Measurements from ENCODE around the gene TMEM141. TPM values are rescaled to one million over a fixed set of nuclear protein-coding genes. Genes with fewer than 3 reads are reported as not detected.

Gene TMEM141
- total and polyA plus RNA-seq, 2 experiments from 2014 or later, result 51.7 to 59.4 TPM

DNA sequence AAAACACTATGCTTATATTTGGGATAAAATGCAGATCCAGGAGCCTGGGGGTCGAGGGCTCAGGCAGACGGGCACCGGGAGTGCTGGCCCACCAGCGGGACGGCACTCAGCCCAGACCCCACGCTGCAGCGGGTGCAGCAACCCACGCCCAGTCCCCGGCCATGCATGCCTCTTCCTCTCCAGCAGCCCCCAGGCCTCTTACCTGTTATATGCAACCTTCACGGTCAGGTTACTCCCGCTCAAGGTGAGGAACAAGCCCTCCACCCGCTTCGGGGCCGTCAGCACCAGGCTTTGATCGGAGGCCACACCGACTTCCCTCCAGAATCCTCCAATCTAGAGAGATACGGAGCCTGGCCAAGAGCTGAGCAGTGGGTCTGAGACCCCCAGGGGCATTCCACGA is 34.3 kb upstream of the TMEM141 start:
- Histone ChIP-seq H3K36me3 (ENCODE audit: low read depth) (no peaks in the 10 kb centered on the region), H3F3A (ENCODE audit: insufficient read depth) (no peaks in the 10 kb centered on the region), H3K79me2 (ENCODE audit: insufficient read depth) (no peaks in the 10 kb centered on the region), H3K4me2 (ENCODE audit: unreplicated experiment) (no peak overlapping the region), H2AFZ (no peak overlapping the region), H3K9ac (no peak overlapping the region), H3K9me2 (ENCODE audit: insufficient read depth) (no peaks in the 10 kb centered on the region), H3K9me3 (ENCODE audit: low read depth) (no peaks in the 10 kb centered on the region), H4K20me1 (ENCODE audit: insufficient read depth) (no peaks in the 10 kb centered on the region), H3K4me1 (ENCODE audit: insufficient read depth) (no peaks in the 10 kb centered on the region), H3K4me3 (no peak overlapping the region), H3K27me3 (replicated peaks; ENCODE audit: insufficient read depth) (no peaks in the 10 kb centered on the region), H3K27ac (no peak overlapping the region)
- WGBS, 2 experiments (ENCODE audit: low coverage in 1 of 2, low lambda C conversion rate in 2 of 2, missing lambda C conversion rate in 2 of 2), result 92 to 93% methylated on average over 17 to 18 of the region's 18 CpGs
- in situ Hi-C loops (cut with MboI), result no loop called here
- TF ChIP-seq EZH2phosphoT487 (IDR thresholded peaks at IDR 0.05; ENCODE audit: insufficient read depth, low read depth) (no peak), EZH2 (IDR thresholded peaks at IDR 0.05; ENCODE audit: insufficient read depth, poor library complexity, severe bottlenecking) (no peak)
- DNase-seq, result no peak

DNA sequence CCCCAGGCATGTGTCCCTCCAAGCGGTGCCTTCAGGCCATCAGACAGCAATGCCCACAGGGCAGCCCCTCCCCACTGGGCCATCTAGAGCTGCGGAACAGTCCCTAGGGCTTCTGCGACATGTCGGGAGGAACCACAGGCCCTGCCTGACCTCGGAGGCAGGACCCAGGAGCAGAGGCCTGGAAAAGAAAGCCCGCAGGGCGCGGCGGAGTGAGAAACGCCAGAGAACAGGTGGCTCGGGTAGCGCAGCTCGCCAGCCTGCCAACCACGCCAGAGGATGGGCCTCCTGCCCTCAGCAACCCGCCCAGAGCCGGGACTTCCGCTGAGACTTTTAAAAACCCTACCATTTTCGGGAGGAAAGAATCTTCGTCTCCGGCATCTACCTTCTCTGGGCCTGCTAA is 33.8 kb upstream of the TMEM141 start:
- Histone ChIP-seq H3K27ac (no peak overlapping the region), H3K9ac (no peak overlapping the region), H2AFZ (no peak overlapping the region), H4K20me1 (ENCODE audit: insufficient read depth) (no peaks in the 10 kb centered on the region), H3K79me2 (ENCODE audit: insufficient read depth) (no peaks in the 10 kb centered on the region), H3K4me3 (no peak overlapping the region), H3K4me2 (ENCODE audit: unreplicated experiment) (no peak overlapping the region), H3K27me3 (replicated peaks; ENCODE audit: insufficient read depth) (no peaks in the 10 kb centered on the region), H3F3A (ENCODE audit: insufficient read depth) (no peaks in the 10 kb centered on the region), H3K9me2 (ENCODE audit: insufficient read depth) (no peaks in the 10 kb centered on the region), H3K36me3 (ENCODE audit: low read depth) (no peaks in the 10 kb centered on the region), H3K4me1 (ENCODE audit: insufficient read depth) (no peaks in the 10 kb centered on the region), H3K9me3 (ENCODE audit: low read depth) (no peaks in the 10 kb centered on the region)
- no peak for TF ChIP-seq EZH2phosphoT487 (IDR thresholded peaks at IDR 0.05; ENCODE audit: insufficient read depth, low read depth)
- TF ChIP-seq EZH2 (IDR thresholded peaks at IDR 0.05; ENCODE audit: insufficient read depth, poor library complexity, severe bottlenecking), result no peak
- no peak for DNase-seq
- 76 to 81% methylated on average over 16 to 20 of the region's 20 CpGs for WGBS, 2 experiments (ENCODE audit: low coverage in 1 of 2, low lambda C conversion rate in 2 of 2, missing lambda C conversion rate in 2 of 2)
- in situ Hi-C loops (cut with MboI), result no loop called here

DNA sequence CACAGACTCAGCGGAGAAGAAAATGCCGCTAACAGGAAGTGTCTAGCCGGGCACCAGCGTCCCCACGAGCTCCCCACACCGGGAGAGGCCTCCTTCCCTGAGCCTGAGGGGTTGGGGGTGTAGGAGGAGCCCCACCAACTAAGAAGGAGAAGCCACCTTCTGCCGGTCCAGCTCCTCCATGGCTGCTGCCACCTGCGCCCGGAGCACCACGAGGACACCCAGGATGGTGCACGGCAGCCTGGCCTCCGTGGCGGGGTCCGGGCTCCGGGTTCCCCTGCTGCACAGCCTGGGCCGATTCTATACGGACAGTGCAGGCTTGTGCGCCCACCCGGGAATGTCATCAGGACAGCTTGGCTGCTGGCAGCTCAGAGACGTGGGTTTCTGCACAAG is 33.4 kb upstream of the TMEM141 start:
- Histone ChIP-seq H3K4me3 (no peak overlapping the region), H3K27me3 (replicated peaks; ENCODE audit: insufficient read depth) (no peaks in the 10 kb centered on the region), H4K20me1 (ENCODE audit: insufficient read depth) (no peaks in the 10 kb centered on the region), H3K9ac (no peak overlapping the region), H3K9me3 (ENCODE audit: low read depth) (no peaks in the 10 kb centered on the region), H3K36me3 (ENCODE audit: low read depth) (no peaks in the 10 kb centered on the region), H3K9me2 (ENCODE audit: insufficient read depth) (no peaks in the 10 kb centered on the region), H3K79me2 (ENCODE audit: insufficient read depth) (no peaks in the 10 kb centered on the region), H2AFZ (no peak overlapping the region), H3K4me2 (ENCODE audit: unreplicated experiment) (no peak overlapping the region), H3F3A (ENCODE audit: insufficient read depth) (no peaks in the 10 kb centered on the region), H3K27ac (no peak overlapping the region), H3K4me1 (ENCODE audit: insufficient read depth) (no peaks in the 10 kb centered on the region)
- no peak for DNase-seq
- WGBS, 2 experiments (ENCODE audit: low coverage in 1 of 2, low lambda C conversion rate in 2 of 2, missing lambda C conversion rate in 2 of 2), result 60 to 66% methylated on average over 15 to 19 of the region's 20 CpGs
- TF ChIP-seq EZH2 (IDR thresholded peaks at IDR 0.05; ENCODE audit: insufficient read depth, poor library complexity, severe bottlenecking), result no peak
- TF ChIP-seq EZH2phosphoT487 (IDR thresholded peaks at IDR 0.05; ENCODE audit: insufficient read depth, low read depth), result no peak
- in situ Hi-C loops (cut with MboI), result no loop called here

DNA sequence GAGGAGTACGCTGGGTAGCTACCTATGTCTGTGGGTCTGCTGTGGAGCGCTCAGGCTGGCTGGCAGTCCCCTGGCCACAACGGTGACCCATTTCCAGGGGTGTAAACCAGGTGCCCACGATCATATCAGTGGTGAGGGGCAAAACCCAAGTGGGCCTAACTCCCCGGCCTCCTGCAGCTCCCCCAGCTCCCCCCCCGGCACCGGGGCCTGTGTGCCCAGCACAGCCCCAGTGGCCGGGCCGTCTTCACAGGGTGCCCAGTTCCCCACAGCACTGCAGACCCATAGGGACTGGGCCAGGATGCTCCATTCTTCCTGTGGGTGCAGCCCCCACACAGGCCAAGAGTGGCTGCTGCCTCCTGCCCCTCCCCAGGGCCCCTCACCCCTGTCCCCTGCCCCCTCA is 32.1 kb upstream of the TMEM141 start:
- H3K9me3 ChIP-seq (ENCODE audit: low read depth), result no peaks in the 10 kb centered on the region
- in situ Hi-C loops (cut with MboI), result no loop called here
- H3K9me2 ChIP-seq (ENCODE audit: insufficient read depth), result no peaks in the 10 kb centered on the region
- H4K20me1 ChIP-seq (ENCODE audit: insufficient read depth), result no peaks in the 10 kb centered on the region
- H3K27me3 ChIP-seq (replicated peaks; ENCODE audit: insufficient read depth), result no peaks in the 10 kb centered on the region
- DNase-seq, result no peak
- H3K9ac ChIP-seq, result no peak overlapping the region
- TF ChIP-seq EZH2phosphoT487 (IDR thresholded peaks at IDR 0.05; ENCODE audit: insufficient read depth, low read depth) (no peak), EZH2 (IDR thresholded peaks at IDR 0.05; ENCODE audit: insufficient read depth, poor library complexity, severe bottlenecking) (no peak)
- no peak overlapping the region for H3K27ac ChIP-seq
- no peak overlapping the region for H2AFZ ChIP-seq
- 66 to 79% methylated on average over 7 of the region's 9 CpGs for WGBS, 2 experiments (ENCODE audit: low coverage in 1 of 2, low lambda C conversion rate in 2 of 2, missing lambda C conversion rate in 2 of 2)
- no peaks in the 10 kb centered on the region for H3K4me1 ChIP-seq (ENCODE audit: insufficient read depth)
- H3K4me2 ChIP-seq (ENCODE audit: unreplicated experiment), result no peak overlapping the region
- no peaks in the 10 kb centered on the region for H3K79me2 ChIP-seq (ENCODE audit: insufficient read depth)
- no peak overlapping the region for H3K4me3 ChIP-seq
- no peaks in the 10 kb centered on the region for H3K36me3 ChIP-seq (ENCODE audit: low read depth)
- H3F3A ChIP-seq (ENCODE audit: insufficient read depth), result no peaks in the 10 kb centered on the region

All from GM23248 (cell line).